GM13976 (cell line): Measurements from ENCODE around the gene PLEKHG4B.
"Not testable (repeated sequence)": the region's sequence is repeated elsewhere in the genome, so short reads cannot be mapped to it uniquely, and the experiment has no call there.

ENCODE experiments used
- DNase-seq: peaks from one replicate; pipeline ENCODE4 v3.0.0; 2012; ENCODE audit warnings: low spot score
- in situ Hi-C: fragments of 300-500 bp; cut with MboI; formaldehyde crosslinking; loops from one replicate; pipeline ENCODE4 v1.12.0; 2022; ENCODE audit warnings: low sequenced_read_pairs, mixed read lengths, inconsistent platforms; ENCODE audit not compliant: unreplicated experiment
- TF ChIP-seq, protein P1 (sequence below): IDR thresholded peaks from 2 replicates; pipeline ENCODE4 v1.5.1; 2012; ENCODE audit warnings: borderline replicate concordance, mild to moderate bottlenecking; ENCODE audit not compliant: insufficient read depth; ENCODE audit errors: extremely low read depth, missing control alignments, control extremely low read depth

The PLEKHG4B gene

GRCh38 chr5:217494-218456 lies 125.8 kb downstream of the PLEKHG4B start, which contains the start of the genes CCDC127 and SDHA:
Gene CCDC127 (minus strand): TSS chr5:218153. CDS start chr5:216849, 1,304 bp downstream.
Gene SDHA (plus strand): TSS chr5:218320. CDS start chr5:218356, 36 bp downstream.
- peak; percentile 100 for DNase-seq
- TF ChIP-seq, protein P1, sequence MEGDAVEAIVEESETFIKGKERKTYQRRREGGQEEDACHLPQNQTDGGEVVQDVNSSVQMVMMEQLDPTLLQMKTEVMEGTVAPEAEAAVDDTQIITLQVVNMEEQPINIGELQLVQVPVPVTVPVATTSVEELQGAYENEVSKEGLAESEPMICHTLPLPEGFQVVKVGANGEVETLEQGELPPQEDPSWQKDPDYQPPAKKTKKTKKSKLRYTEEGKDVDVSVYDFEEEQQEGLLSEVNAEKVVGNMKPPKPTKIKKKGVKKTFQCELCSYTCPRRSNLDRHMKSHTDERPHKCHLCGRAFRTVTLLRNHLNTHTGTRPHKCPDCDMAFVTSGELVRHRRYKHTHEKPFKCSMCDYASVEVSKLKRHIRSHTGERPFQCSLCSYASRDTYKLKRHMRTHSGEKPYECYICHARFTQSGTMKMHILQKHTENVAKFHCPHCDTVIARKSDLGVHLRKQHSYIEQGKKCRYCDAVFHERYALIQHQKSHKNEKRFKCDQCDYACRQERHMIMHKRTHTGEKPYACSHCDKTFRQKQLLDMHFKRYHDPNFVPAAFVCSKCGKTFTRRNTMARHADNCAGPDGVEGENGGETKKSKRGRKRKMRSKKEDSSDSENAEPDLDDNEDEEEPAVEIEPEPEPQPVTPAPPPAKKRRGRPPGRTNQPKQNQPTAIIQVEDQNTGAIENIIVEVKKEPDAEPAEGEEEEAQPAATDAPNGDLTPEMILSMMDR = peak; percentile 25
- in situ Hi-C loops = not testable (repeated sequence)

DNA sequence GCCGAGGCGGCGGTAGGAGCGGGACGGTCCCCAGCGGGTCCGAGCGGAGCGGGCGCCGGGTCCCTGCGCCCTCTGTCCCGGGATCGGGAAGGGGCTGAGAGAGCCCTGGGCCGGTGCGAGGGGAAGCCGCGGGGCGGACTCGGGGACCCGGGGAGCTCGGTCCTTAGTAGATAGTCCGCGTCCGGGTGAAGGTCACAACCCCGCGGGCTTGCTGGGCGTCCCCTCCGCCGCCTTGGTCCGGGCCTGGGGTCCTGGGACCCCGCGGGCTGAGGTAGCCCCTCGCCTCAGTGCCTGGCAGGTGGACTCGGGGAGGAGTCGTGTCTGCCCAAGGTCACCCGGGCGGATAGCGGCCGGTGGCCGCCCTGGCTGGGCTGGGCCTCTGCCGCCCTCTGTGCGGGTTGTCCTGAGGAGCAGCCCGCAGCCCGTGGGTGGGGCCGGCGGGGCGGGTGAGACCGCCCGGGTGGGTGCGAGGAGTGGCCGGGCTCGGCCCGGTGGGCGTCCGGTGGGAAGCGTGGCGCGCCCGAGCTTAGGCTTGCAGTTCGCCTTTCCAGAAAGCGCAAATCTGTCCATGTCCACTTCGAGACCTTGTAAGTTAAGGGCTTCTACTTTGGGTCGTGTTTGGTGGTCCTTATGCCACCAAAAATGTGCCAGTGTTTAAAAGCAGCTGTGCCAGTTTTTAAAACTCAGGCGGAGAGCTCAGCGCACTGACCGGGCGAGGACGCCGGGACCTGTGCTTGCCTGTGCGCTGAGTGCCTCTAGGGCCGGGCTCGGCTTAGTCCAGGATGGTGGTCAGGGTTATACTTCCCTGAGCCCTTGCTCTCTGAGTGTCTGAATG lies 126.7 kb downstream of the PLEKHG4B start:
- TF ChIP-seq, protein P1 = no peak
- peak; percentile 26 for DNase-seq
- in situ Hi-C loops = no loop called here

GRCh38 chr5:219460-219863 lies 127.5 kb downstream of the PLEKHG4B start:
- DNase-seq = peak; percentile 17
- TF ChIP-seq, protein P1 = no peak

DNA sequence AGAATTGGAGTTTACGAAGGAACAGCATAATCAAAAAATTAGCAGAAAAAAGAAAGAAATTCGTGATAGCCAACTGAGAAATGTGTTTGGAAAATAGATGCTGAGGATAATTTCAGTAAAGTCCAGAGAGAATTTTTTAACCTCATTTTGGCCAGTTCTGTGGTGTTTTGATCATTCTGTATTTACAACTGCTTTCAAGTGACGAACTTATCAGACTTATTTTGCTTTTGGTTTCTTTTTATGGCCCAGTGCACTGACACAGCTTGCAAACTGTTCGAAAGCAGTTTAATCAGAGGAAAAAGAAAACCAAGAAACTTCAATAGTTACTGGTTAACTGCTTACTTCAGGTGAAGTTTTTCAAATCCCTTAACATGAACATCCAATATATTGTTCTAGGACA lies 128.0 kb downstream of the PLEKHG4B start:
- in situ Hi-C loops = no loop called here
- peak; percentile 55 for DNase-seq
- TF ChIP-seq, protein P1 = no peak

More at GRCh38 chr5:219460-219863, 127.5 kb downstream of the PLEKHG4B start:
- in situ Hi-C loops = no loop called here

GRCh38 chr5:222951-223715 lies 131.2 kb downstream of the PLEKHG4B start:
- not testable (repeated sequence) for DNase-seq

DNA sequence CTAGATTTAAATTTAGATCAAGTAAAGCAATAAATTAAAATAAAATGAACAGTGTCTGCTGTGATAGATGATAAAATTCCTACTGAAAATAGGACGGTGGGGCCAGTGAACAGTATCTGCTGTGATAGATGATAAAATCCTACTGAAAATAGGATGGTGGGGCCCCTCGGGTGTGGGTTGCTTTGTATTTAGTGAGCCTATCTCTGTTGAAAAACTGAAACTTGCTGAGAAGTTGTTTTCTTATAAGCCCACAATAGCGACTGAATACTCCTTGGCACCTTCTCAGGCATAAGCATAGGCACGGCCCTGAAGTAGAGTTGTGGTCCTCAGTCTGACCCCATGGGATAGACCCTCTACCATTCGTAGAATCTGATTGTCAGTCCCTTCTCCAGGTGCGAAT lies 131.8 kb downstream of the PLEKHG4B start:
- DNase-seq = no peak
- TF ChIP-seq, protein P1 = no peak
- in situ Hi-C loops = no loop called here

More at GRCh38 chr5:222951-223715, 131.2 kb downstream of the PLEKHG4B start:
- in situ Hi-C loops = not testable (repeated sequence)
